22Rv1 (cell line): ENCODE results near the gene MISFA.

Experiments
- ZFX ChIP-seq: fragments of 450-650 bp; IDR thresholded peaks from 2 replicates; pipeline ENCODE4 v1.6.1; 2017; ENCODE audit warnings: antibody characterized with exemption, borderline replicate concordance
- TF ChIP-seq, protein P1 (sequence below): fragments of 450-650 bp; IDR thresholded peaks from 2 replicates; pipeline ENCODE4 v1.5.1; 2017; ENCODE audit warnings: mild to moderate bottlenecking

DNA sequence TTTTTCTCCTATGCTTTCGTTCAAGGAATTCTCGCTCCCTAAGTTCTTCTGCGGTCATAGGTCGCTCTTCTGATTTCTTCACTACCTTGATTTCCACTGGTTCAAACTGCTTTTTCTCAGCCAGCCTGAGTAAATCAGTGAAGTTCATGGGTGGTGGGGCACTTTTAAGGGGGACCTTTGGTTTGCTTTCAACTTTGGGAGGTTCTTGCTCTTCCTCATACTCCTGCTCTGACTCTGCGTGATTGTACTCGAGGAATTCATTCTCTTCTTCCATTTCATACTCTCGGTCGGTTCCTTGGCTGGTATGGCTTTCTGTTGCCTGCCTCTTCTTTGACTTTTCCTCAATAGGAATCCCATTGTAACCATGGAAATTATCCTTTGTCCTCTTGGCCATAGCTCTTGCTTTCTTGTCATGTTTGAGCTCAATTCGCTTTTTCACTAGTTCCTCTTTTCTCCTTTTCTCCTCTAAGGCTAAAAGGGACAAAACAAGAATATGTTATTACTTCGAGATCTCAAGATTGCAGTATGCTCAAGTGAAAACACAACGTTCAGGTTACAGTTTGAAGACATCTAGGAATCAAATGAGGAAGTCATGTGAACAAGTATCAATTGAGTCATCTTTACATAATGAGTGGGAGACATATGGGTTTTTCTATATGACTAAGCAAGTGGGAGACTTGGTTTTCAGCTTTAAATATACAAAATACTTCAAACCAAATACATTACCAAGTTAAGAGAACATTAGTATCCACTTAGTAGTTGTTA is 16.2 kb downstream of the MISFA start:
- TF ChIP-seq, protein P1, sequence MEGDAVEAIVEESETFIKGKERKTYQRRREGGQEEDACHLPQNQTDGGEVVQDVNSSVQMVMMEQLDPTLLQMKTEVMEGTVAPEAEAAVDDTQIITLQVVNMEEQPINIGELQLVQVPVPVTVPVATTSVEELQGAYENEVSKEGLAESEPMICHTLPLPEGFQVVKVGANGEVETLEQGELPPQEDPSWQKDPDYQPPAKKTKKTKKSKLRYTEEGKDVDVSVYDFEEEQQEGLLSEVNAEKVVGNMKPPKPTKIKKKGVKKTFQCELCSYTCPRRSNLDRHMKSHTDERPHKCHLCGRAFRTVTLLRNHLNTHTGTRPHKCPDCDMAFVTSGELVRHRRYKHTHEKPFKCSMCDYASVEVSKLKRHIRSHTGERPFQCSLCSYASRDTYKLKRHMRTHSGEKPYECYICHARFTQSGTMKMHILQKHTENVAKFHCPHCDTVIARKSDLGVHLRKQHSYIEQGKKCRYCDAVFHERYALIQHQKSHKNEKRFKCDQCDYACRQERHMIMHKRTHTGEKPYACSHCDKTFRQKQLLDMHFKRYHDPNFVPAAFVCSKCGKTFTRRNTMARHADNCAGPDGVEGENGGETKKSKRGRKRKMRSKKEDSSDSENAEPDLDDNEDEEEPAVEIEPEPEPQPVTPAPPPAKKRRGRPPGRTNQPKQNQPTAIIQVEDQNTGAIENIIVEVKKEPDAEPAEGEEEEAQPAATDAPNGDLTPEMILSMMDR, result no peak
- no peak for TF ChIP-seq ZFX
